ENCODE data around the gene CCDC127.

CCDC127 gene

GRCh38 chr5:154236-154635 is 63.7 kb downstream of the CCDC127 start:
- DNase-seq = no peak

- no peak for DNase-seq
Measured at GRCh38 chr5:153256-153655, 64.7 kb downstream of the CCDC127 start.

GRCh38 chr5:152077-152476 is 65.9 kb downstream of the CCDC127 start:
- DNase-seq = no peak

- DNase-seq = no peak
Measured at GRCh38 chr5:150746-151145, 67.2 kb downstream of the CCDC127 start.

- DNase-seq = no peak
Measured at GRCh38 chr5:149745-150485, 68.0 kb downstream of the CCDC127 start.

GRCh38 chr5:147751-148150 is 70.2 kb downstream of the CCDC127 start:
- DNase-seq = no peak
